Gastroesophageal sphincter (tissue), 3 donors: ENCODE measurements around the gene TTC7B.

Source experiments
- CTCF ChIP-seq, 4 experiments: fragments of 200-600 bp in 2 of 4; fragments of 450-650 bp in 2 of 4; sonication (generic) in 1 of 4; IDR thresholded peaks; one replicate each; pipeline ENCODE4 v1.5.1; 2017 to 2019; ENCODE audit warnings: antibody characterized with exemption in 4 of 4, mild to moderate bottlenecking in 2 of 4, moderate library complexity in 2 of 4
- POLR2A ChIP-seq, 2 donors: fragments of 450-650 bp; IDR thresholded peaks; one replicate each; pipeline ENCODE4 v1.6.1; 2017; ENCODE audit warnings: antibody characterized with exemption in 2 of 2, mild to moderate bottlenecking in 2 of 2, moderate library complexity in 1 of 2

GRCh38 chr14:90853116-90853515, 36.9 kb upstream of the TTC7B start:
- no peak for TF ChIP-seq CTCF (IDR thresholded peaks at IDR 0.05)
- TF ChIP-seq POLR2A (IDR thresholded peaks at IDR 0.05) = no peak
